ENCODE results near the gene OR8K1.

Gene OR8K1

DNA sequence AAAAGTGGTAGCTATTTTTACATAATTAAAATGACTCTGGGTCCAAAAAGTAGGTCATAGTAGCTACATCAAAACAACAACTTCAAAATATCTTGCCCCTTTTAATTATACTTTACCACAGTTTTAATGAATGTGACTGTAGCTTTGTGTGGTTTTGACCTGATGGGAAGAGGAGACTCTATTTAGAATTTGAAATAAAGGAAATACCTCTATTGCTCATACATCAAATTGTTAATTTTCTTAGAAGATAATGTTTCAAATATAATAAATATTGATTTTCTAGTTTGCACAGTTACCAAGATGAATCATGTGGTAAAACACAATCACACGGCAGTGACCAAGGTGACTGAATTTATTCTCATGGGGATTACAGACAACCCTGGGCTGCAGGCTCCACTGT, at the start of gene OR8K1:
TSS of gene OR8K1 (plus strand) at position 301 of the 400 bp plus-strand sequence. CDS start at position 301, 0 bp downstream.
- no peak for DNase-seq (ENCODE audit: low spot score)
- TF ChIP-seq, protein P1, sequence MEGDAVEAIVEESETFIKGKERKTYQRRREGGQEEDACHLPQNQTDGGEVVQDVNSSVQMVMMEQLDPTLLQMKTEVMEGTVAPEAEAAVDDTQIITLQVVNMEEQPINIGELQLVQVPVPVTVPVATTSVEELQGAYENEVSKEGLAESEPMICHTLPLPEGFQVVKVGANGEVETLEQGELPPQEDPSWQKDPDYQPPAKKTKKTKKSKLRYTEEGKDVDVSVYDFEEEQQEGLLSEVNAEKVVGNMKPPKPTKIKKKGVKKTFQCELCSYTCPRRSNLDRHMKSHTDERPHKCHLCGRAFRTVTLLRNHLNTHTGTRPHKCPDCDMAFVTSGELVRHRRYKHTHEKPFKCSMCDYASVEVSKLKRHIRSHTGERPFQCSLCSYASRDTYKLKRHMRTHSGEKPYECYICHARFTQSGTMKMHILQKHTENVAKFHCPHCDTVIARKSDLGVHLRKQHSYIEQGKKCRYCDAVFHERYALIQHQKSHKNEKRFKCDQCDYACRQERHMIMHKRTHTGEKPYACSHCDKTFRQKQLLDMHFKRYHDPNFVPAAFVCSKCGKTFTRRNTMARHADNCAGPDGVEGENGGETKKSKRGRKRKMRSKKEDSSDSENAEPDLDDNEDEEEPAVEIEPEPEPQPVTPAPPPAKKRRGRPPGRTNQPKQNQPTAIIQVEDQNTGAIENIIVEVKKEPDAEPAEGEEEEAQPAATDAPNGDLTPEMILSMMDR (IDR thresholded peaks at IDR 0.05; ENCODE audit: extremely low read depth, missing control alignments): no peak

DNA sequence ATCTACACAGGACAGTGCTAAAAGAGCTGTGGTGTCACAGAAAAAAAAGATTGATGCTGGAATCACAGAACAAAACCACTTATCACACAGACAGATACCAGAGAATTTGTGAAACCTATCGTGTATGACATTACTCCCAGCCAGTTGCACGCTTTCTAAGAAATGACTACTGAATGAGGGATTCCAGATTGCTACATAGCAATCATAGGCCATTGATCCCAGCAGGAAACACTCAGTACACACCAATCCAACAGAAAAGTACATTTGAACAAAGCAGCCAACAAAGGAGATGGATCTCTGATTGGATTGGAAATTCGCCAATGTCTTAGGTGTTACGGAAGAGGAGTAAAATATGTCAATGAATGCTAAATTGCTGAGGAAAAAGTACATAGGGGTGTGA, 48.9 kb upstream of the OR8K1 start:
- DNase-seq (ENCODE audit: low spot score): no peak
- TF ChIP-seq, protein P1 (IDR thresholded peaks at IDR 0.05; ENCODE audit: extremely low read depth, missing control alignments): no peak

DNA sequence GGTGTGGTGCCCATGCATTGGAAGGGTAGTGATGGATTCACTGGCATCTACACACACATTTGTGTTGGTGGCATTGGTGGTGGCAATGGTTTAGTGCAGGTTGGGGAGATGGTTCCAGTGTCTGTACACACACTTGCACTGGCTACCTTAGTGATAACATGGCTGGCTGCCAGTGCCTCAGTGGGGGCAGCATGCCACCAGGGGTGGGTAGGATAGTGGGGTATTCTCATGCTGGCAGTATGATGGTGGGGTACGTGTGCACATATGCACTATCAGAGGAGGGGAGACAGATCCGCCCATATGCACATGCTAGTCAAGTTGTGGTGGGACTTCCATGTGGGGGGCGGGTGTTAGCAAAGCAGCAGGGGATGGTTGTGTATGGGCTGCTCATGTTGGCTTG, 38.0 kb upstream of the OR8K1 start:
- no peak for DNase-seq (ENCODE audit: low spot score)
- TF ChIP-seq, protein P1 (IDR thresholded peaks at IDR 0.05; ENCODE audit: extremely low read depth, missing control alignments): no peak

DNA sequence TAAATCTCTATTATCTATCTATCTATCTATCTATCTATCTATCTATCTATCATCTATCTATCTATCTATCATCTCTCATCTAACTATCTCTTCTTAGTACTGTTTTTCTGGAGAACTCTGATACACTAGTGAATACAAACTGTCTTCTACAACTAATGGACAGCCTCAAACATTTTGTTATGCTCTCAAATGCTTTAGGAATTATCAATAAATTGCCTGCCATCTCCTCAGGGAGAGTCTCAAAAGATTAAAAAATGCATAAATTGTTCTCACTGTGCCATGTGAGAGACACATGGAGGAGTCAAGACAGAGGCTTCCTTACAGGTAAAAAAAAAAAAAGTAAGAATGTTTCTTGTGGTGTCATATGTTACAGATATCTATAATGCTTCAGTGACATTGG, 31.0 kb upstream of the OR8K1 start, which contains the start of gene OR8K3:
TSS of gene OR8K3 (plus strand) at position 301 of the 400 bp plus-strand sequence. CDS start 3,163 bp downstream, outside the sequence.
- TF ChIP-seq, protein P1 (IDR thresholded peaks at IDR 0.05; ENCODE audit: extremely low read depth, missing control alignments): no peak
- DNase-seq (ENCODE audit: low spot score): no peak

DNA sequence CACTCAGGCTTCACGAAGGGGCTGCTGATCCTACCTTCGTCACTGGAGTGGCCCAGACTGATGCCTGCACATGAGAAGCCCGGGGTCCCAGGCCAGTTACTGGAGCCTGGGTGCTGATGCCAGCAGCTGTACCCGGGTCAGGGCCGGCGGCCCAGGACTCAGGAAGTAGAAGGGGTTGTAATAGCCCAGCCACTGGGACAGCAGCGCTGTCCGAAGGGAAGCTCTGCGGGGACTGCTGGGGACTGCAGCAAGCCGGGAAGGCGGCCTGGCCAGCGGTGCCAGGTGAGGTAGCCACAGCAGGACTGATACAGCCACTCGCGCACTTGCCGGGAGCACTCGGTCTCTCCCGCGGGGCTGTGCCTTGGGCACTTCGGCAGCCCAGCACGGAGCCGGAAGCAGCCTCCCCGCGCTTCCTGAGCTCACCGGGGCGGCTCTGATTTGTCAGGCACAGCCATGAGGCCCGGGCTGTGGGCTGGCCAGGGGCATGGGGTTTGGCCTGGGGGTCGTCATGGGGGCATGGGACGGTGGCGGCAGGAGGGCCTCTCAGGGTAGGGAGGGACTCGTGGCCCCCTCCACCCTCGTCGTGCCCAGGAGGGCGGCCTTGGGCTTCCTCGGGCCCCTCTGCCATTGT, 13.9 kb upstream of the OR8K1 start:
- no peak for DNase-seq (ENCODE audit: low spot score)
- TF ChIP-seq, protein P1 (IDR thresholded peaks at IDR 0.05; ENCODE audit: extremely low read depth, missing control alignments): no peak

DNA sequence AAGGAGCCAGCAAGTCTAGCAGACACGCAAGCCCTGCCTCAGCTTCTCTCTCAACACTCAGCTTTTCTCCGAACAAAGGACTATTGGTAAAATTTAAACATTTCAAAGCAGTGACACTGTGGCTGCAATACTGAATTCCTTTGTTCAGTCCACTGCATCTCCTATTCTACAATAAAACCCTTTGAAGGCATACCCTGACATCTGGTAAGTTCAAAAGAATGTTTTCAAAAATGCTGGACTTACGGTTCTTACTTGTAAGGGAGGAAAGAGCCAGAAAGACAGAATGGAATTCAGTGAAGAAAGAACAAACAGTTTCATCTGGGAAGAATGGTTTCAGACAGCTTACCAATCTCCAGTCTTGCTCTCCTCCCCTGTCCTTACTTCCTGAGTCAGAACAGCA, 12.7 kb upstream of the OR8K1 start:
- TF ChIP-seq, protein P1 (IDR thresholded peaks at IDR 0.05; ENCODE audit: extremely low read depth, missing control alignments): no peak
- DNase-seq (ENCODE audit: low spot score): no peak

DNA sequence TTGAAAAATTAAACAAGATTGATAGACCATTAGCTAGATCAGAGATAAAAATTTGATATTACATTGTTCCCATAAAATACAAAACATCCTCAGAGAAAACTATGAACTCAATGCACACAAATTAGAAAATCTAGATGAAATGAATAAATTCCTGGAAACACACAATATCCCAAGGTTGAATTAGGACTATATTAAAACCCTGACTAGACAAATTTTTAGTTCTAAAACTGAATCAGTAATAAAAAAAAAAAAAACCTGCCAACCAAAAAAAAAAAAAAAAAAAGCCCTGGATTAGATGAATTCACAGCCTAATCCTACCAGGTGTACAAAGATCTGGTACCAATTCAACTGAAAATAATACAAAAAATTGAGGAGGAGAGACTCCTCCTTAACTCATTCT, 5.5 kb upstream of the OR8K1 start:
- TF ChIP-seq, protein P1 (IDR thresholded peaks at IDR 0.05; ENCODE audit: extremely low read depth, missing control alignments): no peak
- no peak for DNase-seq (ENCODE audit: low spot score)
